GM23338 (cell line): ENCODE data around the gene HIVEP3. TPM values are rescaled to one million over a fixed set of nuclear protein-coding genes. Genes with fewer than 3 reads are reported as not detected.

ENCODE experiments used
- ATAC-seq: fragments of 200-7000 bp; cut with Tn5 transposase; 3 replicates; pipeline ENCODE4 v1.9.1; 2020
- DNase-seq: peaks from one replicate; pipeline ENCODE4 v3.0.0-alpha.2; 2015; ENCODE audit warnings: low spot score
- H2AFZ ChIP-seq: fragments of 200-600 bp; sonication (generic); 2 replicates; pipeline ENCODE4 v1.8.0; 2016; ENCODE audit warnings: antibody characterized with exemption, mild to moderate bottlenecking, moderate library complexity
- H3F3A ChIP-seq: fragments of 200-600 bp; sonication (generic); replicated peaks from 2 replicates; pipeline ENCODE4 v1.8.0; 2017; ENCODE audit warnings: antibody characterized with exemption, mixed run types, low read depth
- H3K27ac ChIP-seq: fragments of 200-600 bp; sonication (generic); 2 replicates; pipeline ENCODE4 v1.6.1; 2016; ENCODE audit warnings: low read depth
- H3K27me3 ChIP-seq: fragments of 200-600 bp; sonication (generic); 2 replicates; pipeline ENCODE4 v1.8.0; 2016; ENCODE audit warnings: mild to moderate bottlenecking, mixed run types, moderate library complexity; ENCODE audit not compliant: insufficient read depth
- H3K36me3 ChIP-seq: fragments of 200-600 bp; sonication (generic); 2 replicates; pipeline ENCODE4 v1.8.0; 2016; ENCODE audit warnings: mild to moderate bottlenecking; ENCODE audit not compliant: insufficient read depth
- H3K4me1 ChIP-seq: fragments of 200-600 bp; sonication (generic); 2 replicates; pipeline ENCODE4 v1.8.0; 2016; ENCODE audit warnings: mild to moderate bottlenecking, moderate library complexity; ENCODE audit not compliant: insufficient read depth
- H3K4me2 ChIP-seq: fragments of 200-600 bp; sonication (generic); 2 replicates; pipeline ENCODE4 v1.7.1; 2017; ENCODE audit warnings: mixed run types
- H3K4me3 ChIP-seq: fragments of 200-600 bp; sonication (generic); 2 replicates; pipeline ENCODE4 v1.6.1; 2016; ENCODE audit warnings: mixed run types
- H3K79me2 ChIP-seq: fragments of 200-600 bp; sonication (generic); replicated peaks from 2 replicates; pipeline ENCODE4 v1.8.0; 2017; ENCODE audit warnings: mild to moderate bottlenecking; ENCODE audit not compliant: insufficient read depth
- H3K9me2 ChIP-seq: fragments of 200-600 bp; sonication (generic); 2 replicates; pipeline ENCODE4 v1.8.0; 2017; ENCODE audit not compliant: insufficient read depth
- H4K20me1 ChIP-seq: fragments of 200-600 bp; sonication (generic); replicated peaks from 2 replicates; pipeline ENCODE4 v1.8.0; 2017; ENCODE audit warnings: mild to moderate bottlenecking; ENCODE audit not compliant: insufficient read depth
- H3K27ac Mint-ChIP-seq: 2 replicates; pipeline ENCODE4 v1.8.0; 2020; ENCODE audit warnings: inconsistent platforms, mild to moderate bottlenecking, moderate library complexity, mixed read lengths
- H3K27me3 Mint-ChIP-seq: 3 replicates; pipeline ENCODE4 v1.8.0; 2022; ENCODE audit warnings: low read depth, mild to moderate bottlenecking, moderate library complexity, mixed read lengths, inconsistent platforms; ENCODE audit not compliant: insufficient read depth, poor library complexity
- H3K36me3 Mint-ChIP-seq: 3 replicates; pipeline ENCODE4 v1.8.0; 2021; ENCODE audit warnings: low read depth, mild to moderate bottlenecking, inconsistent platforms, moderate library complexity, mixed read lengths
- H3K4me1 Mint-ChIP-seq: 3 replicates; pipeline ENCODE4 v1.8.0; 2020; ENCODE audit warnings: mild to moderate bottlenecking, inconsistent platforms, mixed read lengths
- H3K4me3 Mint-ChIP-seq: 3 replicates; pipeline ENCODE4 v1.8.0; 2021; ENCODE audit warnings: moderate library complexity, mild to moderate bottlenecking, inconsistent platforms, mixed read lengths
- H3K9me3 Mint-ChIP-seq: 3 replicates; pipeline ENCODE4 v1.8.0; 2020; ENCODE audit warnings: moderate library complexity, mild to moderate bottlenecking, inconsistent platforms, mixed read lengths
- EZH2 ChIP-seq: fragments of 200-600 bp; sonication (generic); IDR thresholded peaks from one replicate; pipeline ENCODE4 v1.8.0; 2017; ENCODE audit warnings: antibody characterized with exemption, mild to moderate bottlenecking, low read depth; ENCODE audit not compliant: unreplicated experiment
- EZH2phosphoT487 ChIP-seq: fragments of 200-600 bp; sonication (generic); IDR thresholded peaks from one replicate; pipeline ENCODE4 v1.8.1; 2018; ENCODE audit warnings: antibody characterized with exemption; ENCODE audit not compliant: unreplicated experiment
- JUNB ChIP-seq: IDR thresholded peaks from one replicate; pipeline ENCODE4 v1.6.1; 2016; ENCODE audit warnings: antibody characterized with exemption; ENCODE audit not compliant: unreplicated experiment
- POLR2AphosphoS5 ChIP-seq: IDR thresholded peaks from 2 replicates; pipeline ENCODE4 v1.6.1; 2016; ENCODE audit warnings: antibody characterized with exemption, low read depth
- STAT1 ChIP-seq: IDR thresholded peaks from one replicate; pipeline ENCODE4 v1.6.1; 2016; ENCODE audit warnings: antibody characterized with exemption; ENCODE audit not compliant: unreplicated experiment
- ZNF114 ChIP-seq: fragments of 250-450 bp; sonication (Bioruptor Pico); IDR thresholded peaks from 2 replicates; pipeline ENCODE4 v1.5.0; 2020; ENCODE audit warnings: mild to moderate bottlenecking, moderate library complexity
- ZNF331 ChIP-seq: fragments of 250-450 bp; sonication (Bioruptor Pico); IDR thresholded peaks from 2 replicates; pipeline ENCODE4 v1.5.0; 2020; ENCODE audit warnings: low read depth, mild to moderate bottlenecking, moderate library complexity
- polyA plus RNA-seq: library from polyadenylated mRNA; unstranded; fragments of >200 nt; fragmentation: Nextera tagmentation; extraction: Ambion mirVana; gene quantifications from 2 replicates; pipeline ENCODE4 v1.2.1, GENCODE V29; 2016
- total RNA-seq: library from RNA; depleted of rRNA; stranded (reverse); fragments of >200 nt; shearing (Covaris generic); gene quantifications from 2 replicates; pipeline ENCODE4 v1.2.3, GENCODE V29; 2014
- TF ChIP-seq, protein P1 (sequence below), 2 experiments: fragments of 200-600 bp in 1 of 2; sonication (generic) in 1 of 2; conservative IDR thresholded peaks; 2 replicates each; pipeline versions ENCODE4 v1.5.1 to v1.6.1; 2016 to 2017; ENCODE audit warnings: antibody characterized with exemption in 2 of 2, low read depth in 2 of 2, mild to moderate bottlenecking in 2 of 2, moderate library complexity in 1 of 2
- TF ChIP-seq, protein P2 (sequence below): fragments of 250-450 bp; sonication (Bioruptor Pico); IDR thresholded peaks from 2 replicates; pipeline ENCODE4 v1.5.0; 2020; ENCODE audit warnings: mild to moderate bottlenecking, moderate library complexity
- TF ChIP-seq, protein P3 (sequence below): IDR thresholded peaks from 2 replicates; pipeline ENCODE4 v1.6.1; 2016; ENCODE audit warnings: antibody characterized with exemption
- TF ChIP-seq, protein P4 (sequence below): IDR thresholded peaks from one replicate; pipeline ENCODE4 v1.6.1; 2018; ENCODE audit warnings: antibody characterized with exemption; ENCODE audit not compliant: unreplicated experiment

Gene HIVEP3
- total and polyA plus RNA-seq, 2 experiments from 2014 or later: 0.14 to 0.24 TPM

DNA sequence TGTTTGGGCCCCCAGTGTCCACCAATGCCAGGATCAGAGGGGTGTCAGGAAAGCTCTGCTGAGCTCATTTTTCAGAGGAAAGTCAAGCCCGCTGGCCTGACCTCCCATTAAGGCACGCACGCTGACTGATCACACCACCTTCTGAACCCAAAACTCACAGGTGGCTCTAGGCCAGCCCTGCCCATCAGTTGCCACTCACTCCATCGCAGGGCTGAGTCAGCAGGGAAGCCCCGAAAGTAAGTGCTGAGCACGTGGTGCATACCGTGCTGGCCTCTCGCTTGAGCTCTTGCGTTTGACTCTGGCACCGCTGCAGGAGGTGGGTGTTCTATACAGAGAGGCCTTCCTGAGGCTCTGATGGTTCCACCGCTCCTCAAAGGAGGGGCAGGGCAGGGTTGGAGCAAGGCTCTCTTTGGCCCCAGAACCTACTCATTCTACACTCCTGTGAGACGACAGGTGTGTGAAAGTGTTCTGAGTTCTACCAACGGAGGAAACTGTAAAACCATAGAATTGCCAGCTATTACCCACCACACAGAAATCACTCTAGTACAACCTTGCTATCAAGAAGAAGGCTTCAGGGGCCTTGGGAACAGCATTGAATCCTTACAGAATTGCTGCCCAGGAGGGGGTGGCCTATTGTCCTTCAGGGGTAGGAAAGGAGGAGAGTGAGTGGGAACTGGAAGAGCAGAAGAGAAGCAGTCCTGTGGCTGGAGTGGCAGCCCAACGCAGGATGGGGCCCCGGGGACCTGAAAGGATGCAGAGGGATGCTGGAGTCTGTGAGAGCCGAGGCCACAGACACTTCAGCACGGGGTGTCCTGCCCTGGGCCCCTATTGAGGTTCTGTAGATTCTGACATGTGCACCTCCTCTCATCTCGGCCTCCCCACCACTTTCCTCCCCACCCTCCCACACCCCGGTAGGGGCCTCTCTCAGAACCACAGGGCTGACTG lies 219.5 kb downstream of the HIVEP3 start:
- Mint-ChIP-seq H3K27ac (no peak overlapping the region), H3K4me1 (no peaks in the 10 kb centered on the region), H3K36me3 (no peaks in the 10 kb centered on the region), H3K4me3 (no peak overlapping the region), H3K27me3 (no peaks in the 10 kb centered on the region), H3K9me3 (no peaks in the 10 kb centered on the region)
- no peak for TF ChIP-seq STAT1
- TF ChIP-seq, protein P1, sequence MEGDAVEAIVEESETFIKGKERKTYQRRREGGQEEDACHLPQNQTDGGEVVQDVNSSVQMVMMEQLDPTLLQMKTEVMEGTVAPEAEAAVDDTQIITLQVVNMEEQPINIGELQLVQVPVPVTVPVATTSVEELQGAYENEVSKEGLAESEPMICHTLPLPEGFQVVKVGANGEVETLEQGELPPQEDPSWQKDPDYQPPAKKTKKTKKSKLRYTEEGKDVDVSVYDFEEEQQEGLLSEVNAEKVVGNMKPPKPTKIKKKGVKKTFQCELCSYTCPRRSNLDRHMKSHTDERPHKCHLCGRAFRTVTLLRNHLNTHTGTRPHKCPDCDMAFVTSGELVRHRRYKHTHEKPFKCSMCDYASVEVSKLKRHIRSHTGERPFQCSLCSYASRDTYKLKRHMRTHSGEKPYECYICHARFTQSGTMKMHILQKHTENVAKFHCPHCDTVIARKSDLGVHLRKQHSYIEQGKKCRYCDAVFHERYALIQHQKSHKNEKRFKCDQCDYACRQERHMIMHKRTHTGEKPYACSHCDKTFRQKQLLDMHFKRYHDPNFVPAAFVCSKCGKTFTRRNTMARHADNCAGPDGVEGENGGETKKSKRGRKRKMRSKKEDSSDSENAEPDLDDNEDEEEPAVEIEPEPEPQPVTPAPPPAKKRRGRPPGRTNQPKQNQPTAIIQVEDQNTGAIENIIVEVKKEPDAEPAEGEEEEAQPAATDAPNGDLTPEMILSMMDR (conservative IDR thresholded peaks at IDR 0.05; ENCODE audit: low read depth in 2 of 2): no peak
- no peak for TF ChIP-seq POLR2AphosphoS5
- TF ChIP-seq, protein P2, sequence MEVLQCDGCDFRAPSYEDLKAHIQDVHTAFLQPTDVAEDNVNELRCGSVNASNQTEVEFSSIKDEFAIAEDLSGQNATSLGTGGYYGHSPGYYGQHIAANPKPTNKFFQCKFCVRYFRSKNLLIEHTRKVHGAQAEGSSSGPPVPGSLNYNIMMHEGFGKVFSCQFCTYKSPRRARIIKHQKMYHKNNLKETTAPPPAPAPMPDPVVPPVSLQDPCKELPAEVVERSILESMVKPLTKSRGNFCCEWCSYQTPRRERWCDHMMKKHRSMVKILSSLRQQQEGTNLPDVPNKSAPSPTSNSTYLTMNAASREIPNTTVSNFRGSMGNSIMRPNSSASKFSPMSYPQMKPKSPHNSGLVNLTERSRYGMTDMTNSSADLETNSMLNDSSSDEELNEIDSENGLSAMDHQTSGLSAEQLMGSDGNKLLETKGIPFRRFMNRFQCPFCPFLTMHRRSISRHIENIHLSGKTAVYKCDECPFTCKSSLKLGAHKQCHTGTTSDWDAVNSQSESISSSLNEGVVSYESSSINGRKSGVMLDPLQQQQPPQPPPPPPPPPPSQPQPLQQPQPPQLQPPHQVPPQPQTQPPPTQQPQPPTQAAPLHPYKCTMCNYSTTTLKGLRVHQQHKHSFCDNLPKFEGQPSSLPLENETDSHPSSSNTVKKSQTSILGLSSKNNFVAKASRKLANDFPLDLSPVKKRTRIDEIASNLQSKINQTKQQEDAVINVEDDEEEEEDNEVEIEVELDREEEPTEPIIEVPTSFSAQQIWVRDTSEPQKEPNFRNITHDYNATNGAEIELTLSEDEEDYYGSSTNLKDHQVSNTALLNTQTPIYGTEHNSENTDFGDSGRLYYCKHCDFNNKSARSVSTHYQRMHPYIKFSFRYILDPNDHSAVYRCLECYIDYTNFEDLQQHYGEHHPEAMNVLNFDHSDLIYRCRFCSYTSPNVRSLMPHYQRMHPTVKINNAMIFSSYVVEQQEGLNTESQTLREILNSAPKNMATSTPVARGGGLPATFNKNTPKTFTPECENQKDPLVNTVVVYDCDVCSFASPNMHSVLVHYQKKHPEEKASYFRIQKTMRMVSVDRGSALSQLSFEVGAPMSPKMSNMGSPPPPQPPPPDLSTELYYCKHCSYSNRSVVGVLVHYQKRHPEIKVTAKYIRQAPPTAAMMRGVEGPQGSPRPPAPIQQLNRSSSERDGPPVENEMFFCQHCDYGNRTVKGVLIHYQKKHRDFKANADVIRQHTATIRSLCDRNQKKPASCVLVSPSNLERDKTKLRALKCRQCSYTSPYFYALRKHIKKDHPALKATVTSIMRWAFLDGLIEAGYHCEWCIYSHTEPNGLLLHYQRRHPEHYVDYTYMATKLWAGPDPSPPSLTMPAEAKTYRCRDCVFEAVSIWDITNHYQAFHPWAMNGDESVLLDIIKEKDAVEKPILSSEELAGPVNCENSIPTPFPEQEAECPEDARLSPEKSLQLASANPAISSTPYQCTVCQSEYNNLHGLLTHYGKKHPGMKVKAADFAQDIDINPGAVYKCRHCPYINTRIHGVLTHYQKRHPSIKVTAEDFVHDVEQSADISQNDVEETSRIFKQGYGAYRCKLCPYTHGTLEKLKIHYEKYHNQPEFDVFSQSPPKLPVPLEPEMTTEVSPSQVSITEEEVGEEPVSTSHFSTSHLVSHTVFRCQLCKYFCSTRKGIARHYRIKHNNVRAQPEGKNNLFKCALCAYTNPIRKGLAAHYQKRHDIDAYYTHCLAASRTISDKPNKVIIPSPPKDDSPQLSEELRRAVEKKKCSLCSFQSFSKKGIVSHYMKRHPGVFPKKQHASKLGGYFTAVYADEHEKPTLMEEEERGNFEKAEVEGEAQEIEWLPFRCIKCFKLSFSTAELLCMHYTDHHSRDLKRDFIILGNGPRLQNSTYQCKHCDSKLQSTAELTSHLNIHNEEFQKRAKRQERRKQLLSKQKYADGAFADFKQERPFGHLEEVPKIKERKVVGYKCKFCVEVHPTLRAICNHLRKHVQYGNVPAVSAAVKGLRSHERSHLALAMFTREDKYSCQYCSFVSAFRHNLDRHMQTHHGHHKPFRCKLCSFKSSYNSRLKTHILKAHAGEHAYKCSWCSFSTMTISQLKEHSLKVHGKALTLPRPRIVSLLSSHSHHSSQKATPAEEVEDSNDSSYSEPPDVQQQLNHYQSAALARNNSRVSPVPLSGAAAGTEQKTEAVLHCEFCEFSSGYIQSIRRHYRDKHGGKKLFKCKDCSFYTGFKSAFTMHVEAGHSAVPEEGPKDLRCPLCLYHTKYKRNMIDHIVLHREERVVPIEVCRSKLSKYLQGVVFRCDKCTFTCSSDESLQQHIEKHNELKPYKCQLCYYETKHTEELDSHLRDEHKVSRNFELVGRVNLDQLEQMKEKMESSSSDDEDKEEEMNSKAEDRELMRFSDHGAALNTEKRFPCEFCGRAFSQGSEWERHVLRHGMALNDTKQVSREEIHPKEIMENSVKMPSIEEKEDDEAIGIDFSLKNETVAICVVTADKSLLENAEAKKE (CRISPR knock-in tag): no peak
- no peak for TF ChIP-seq EZH2
- TF ChIP-seq EZH2phosphoT487: no peak
- TF ChIP-seq ZNF331 (CRISPR knock-in tag): no peak
- TF ChIP-seq, protein P3, sequence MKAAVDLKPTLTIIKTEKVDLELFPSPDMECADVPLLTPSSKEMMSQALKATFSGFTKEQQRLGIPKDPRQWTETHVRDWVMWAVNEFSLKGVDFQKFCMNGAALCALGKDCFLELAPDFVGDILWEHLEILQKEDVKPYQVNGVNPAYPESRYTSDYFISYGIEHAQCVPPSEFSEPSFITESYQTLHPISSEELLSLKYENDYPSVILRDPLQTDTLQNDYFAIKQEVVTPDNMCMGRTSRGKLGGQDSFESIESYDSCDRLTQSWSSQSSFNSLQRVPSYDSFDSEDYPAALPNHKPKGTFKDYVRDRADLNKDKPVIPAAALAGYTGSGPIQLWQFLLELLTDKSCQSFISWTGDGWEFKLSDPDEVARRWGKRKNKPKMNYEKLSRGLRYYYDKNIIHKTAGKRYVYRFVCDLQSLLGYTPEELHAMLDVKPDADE: no peak
- TF ChIP-seq JUNB: no peak
- TF ChIP-seq, protein P4, sequence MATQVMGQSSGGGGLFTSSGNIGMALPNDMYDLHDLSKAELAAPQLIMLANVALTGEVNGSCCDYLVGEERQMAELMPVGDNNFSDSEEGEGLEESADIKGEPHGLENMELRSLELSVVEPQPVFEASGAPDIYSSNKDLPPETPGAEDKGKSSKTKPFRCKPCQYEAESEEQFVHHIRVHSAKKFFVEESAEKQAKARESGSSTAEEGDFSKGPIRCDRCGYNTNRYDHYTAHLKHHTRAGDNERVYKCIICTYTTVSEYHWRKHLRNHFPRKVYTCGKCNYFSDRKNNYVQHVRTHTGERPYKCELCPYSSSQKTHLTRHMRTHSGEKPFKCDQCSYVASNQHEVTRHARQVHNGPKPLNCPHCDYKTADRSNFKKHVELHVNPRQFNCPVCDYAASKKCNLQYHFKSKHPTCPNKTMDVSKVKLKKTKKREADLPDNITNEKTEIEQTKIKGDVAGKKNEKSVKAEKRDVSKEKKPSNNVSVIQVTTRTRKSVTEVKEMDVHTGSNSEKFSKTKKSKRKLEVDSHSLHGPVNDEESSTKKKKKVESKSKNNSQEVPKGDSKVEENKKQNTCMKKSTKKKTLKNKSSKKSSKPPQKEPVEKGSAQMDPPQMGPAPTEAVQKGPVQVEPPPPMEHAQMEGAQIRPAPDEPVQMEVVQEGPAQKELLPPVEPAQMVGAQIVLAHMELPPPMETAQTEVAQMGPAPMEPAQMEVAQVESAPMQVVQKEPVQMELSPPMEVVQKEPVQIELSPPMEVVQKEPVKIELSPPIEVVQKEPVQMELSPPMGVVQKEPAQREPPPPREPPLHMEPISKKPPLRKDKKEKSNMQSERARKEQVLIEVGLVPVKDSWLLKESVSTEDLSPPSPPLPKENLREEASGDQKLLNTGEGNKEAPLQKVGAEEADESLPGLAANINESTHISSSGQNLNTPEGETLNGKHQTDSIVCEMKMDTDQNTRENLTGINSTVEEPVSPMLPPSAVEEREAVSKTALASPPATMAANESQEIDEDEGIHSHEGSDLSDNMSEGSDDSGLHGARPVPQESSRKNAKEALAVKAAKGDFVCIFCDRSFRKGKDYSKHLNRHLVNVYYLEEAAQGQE: no peak
- TF ChIP-seq ZNF114 (CRISPR knock-in tag): no peak
- Histone ChIP-seq H3K4me1 (no peaks in the 10 kb centered on the region), H3K27ac (no peak overlapping the region), H3K27me3 (no peaks in the 10 kb centered on the region), H3K4me2 (no peak overlapping the region), H3K36me3 (no peaks in the 10 kb centered on the region), H3F3A (no peaks in the 10 kb centered on the region), H3K79me2 (no peaks in the 10 kb centered on the region), H4K20me1 (no peaks in the 10 kb centered on the region), H2AFZ (no peak overlapping the region), H3K4me3 (no peak overlapping the region), H3K9me2 (no peaks in the 10 kb centered on the region)
- ATAC-seq (no peak), DNase-seq (no peak)
